HG03520 (cell line): ENCODE measurements around the gene RIC8B.
A peak's percentile ranks its signal among the peaks of the same experiment; 100 is the strongest.

Experiments
- ATAC-seq: cut with Tn5 transposase; IDR thresholded peaks from one replicate; pipeline ENCODE4 v1.9.1; 2021; ENCODE audit warnings: mild to moderate bottlenecking, moderate library complexity; ENCODE audit not compliant: unreplicated experiment

Gene RIC8B

GRCh38 chr12:106758349-106759110, 16.0 kb upstream of the RIC8B start:
- ATAC-seq: no peak

GRCh38 chr12:106759526-106760183, 14.8 kb upstream of the RIC8B start:
- ATAC-seq: peak; percentile 25

- peak; percentile 98 for ATAC-seq
These were observed 14.3 kb upstream of the RIC8B start for GRCh38 chr12:106760184-106760531.

- no peak for ATAC-seq
These were observed 10.3 kb upstream of the RIC8B start for GRCh38 chr12:106764220-106764619.

GRCh38 chr12:106764738-106765137, 9.7 kb upstream of the RIC8B start:
- ATAC-seq: no peak

- no peak for ATAC-seq
These were observed 8.1 kb upstream of the RIC8B start for GRCh38 chr12:106766393-106766826.

GRCh38 chr12:106767206-106767605, 7.3 kb upstream of the RIC8B start:
- no peak for ATAC-seq

- no peak for ATAC-seq
These were observed 6.3 kb upstream of the RIC8B start for GRCh38 chr12:106767954-106768822.

- no peak for ATAC-seq
These were observed 5.4 kb upstream of the RIC8B start for GRCh38 chr12:106769078-106769477.

- no peak for ATAC-seq
These were observed 4.9 kb upstream of the RIC8B start for GRCh38 chr12:106769546-106769945.

GRCh38 chr12:106771425-106771824, 3.1 kb upstream of the RIC8B start:
- no peak for ATAC-seq

GRCh38 chr12:106773286-106774004, 1.0 kb upstream of the RIC8B start:
- no peak for ATAC-seq

GRCh38 chr12:106774808-106775524, 484 bp downstream of the RIC8B start:
- ATAC-seq: peak; percentile 2

GRCh38 chr12:106776897-106777296, 2.4 kb downstream of the RIC8B start:
- ATAC-seq: no peak

GRCh38 chr12:106780010-106780631, 5.6 kb downstream of the RIC8B start:
- ATAC-seq: no peak

- ATAC-seq: no peak
These were observed 8.1 kb downstream of the RIC8B start for GRCh38 chr12:106782619-106783018.

- no peak for ATAC-seq
These were observed 9.0 kb downstream of the RIC8B start for GRCh38 chr12:106783515-106783914.

- ATAC-seq: no peak
These were observed 15.5 kb downstream of the RIC8B start for GRCh38 chr12:106790020-106790419.

GRCh38 chr12:106791531-106791930, 17.0 kb downstream of the RIC8B start:
- no peak for ATAC-seq

GRCh38 chr12:106794369-106794768, 19.9 kb downstream of the RIC8B start:
- ATAC-seq: no peak
